Neural cell (in vitro differentiated cells): Measurements from ENCODE around the gene PTPRN2.

Source experiments
- MXI1 ChIP-seq: fragments of 450-650 bp; conservative IDR thresholded peaks from 2 replicates; pipeline ENCODE4 v1.6.1; 2014; ENCODE audit warnings: antibody characterized with exemption, mild to moderate bottlenecking; ENCODE audit not compliant: poor library complexity, severe bottlenecking
- REST ChIP-seq: IDR thresholded peaks from 2 replicates; pipeline ENCODE4 v1.6.1; 2012; ENCODE audit warnings: borderline replicate concordance

GRCh38 chr7:157867685-157868305, 719.8 kb downstream of the PTPRN2 start:
- TF ChIP-seq MXI1: no peak
- no peak for TF ChIP-seq REST
